Measurements from ENCODE around the gene ARL3.

Gene ARL3

DNA sequence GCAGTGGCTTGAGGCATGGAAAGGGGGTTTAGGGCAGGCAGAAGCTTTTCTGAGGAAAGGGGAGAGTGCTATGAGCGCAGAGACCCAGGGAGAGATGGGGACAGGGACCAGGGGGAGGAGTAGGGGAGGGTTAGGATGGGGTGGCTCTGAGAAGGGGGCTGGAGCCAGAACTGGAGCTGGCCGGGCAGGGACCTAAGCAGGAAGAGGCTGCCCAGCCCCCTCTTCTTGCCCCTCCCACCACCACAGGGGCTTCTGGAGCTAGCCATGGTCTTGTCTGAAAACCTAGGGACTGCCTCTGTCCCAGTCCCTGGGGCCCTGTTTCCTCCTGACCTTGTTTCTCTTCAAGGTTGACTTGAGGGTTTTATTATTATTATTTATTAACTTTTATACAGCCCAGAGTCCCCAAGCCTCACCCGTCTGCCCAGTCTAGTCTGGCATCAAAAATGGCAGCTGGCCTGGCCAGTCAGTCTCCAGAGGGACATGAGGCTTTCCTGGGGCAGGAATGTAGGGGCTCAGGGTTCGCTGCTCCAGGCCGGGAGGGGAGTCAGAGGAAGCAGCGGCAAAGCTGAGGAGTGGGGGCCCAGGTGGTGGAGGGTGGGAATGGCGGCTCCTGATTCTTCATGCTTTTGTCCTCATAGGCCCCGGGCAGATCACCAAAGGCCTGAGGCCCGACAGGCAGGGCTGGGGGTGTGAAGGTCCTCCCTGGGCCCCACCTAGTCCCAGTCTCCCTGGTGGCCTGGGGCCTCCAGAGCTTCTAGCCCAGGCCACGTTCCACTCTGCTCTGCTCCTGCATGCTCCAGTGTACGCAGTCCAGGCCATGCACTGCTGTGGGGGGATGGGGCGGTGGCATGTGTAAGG is 64.2 kb downstream of the ARL3 start:
- DNase-seq: no peak

DNA sequence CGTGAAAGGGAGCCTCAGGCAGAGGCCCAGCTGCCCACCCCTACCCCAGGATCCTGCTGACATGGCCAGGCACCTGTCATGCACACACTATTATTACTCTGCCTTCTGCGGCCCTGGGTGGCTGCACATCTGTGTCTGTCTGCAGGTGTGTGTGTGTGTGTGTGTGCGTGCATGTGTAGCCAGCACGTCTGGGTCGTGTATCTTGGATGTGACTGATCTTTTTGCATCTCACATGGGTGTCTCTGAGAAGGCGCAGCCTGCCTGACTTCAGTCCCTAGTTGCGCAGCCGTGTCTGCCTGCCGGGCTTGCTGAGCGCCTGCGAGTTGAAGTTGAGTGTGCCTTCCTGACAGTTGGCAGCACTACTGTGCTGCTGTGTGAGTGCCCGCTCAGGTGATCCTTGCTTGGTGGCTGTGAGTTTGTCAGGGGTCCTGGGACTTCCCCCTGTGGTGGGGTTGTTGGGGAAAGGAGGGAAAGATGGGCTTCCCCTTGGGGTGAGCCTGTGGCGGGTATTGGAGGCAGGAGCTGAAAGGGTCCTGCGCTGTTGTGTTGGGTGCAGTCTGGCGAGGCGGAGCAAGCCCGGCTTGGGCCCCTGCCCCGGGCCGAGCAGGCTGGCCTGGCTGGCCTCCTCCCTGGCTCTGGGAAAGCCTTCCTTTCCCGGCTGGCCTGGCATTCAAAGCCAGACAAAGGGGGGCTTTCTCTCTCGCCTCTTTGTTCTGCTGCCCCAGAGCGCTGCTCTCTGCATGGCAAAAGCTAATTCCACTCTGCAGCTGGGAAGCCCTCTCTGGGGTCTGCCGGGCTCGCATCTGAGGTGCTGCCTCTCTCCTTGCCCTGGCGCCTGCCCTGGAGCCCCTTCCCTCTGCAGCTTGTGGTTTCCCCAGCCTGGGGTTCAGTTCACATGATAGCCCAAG is 65.1 kb downstream of the ARL3 start:
- DNase-seq: no peak

DNA sequence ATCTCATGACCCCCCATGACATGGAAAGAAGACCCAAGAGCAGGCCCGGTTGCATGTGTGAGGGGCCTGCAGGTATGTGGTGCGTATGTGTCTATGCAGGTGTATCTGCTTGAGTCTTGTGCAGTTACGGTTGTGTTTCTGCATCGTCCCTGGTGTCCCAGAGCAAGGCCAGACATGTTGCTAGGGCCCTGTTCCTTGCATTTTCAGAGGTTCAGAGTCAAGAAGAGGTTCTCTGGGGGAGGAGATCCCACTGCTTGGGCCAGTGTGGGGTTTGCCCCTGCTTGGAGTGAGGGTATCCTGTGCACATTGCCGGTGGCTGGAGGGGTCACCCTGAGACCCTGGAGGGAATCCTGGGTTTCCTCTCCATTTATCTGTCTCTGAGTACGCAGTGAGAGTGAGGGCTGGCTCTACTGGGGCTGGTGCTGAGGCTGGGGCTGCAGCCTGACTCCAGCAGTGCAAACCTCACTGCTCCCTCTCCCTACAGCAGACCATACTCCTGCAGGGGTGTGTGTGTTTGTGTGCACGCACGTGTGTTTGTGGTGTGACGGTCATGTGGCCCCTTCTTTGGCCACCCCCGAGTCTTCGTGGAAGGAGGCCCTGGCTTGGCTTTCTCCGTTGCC is 65.8 kb downstream of the ARL3 start:
- DNase-seq: no peak

DNA sequence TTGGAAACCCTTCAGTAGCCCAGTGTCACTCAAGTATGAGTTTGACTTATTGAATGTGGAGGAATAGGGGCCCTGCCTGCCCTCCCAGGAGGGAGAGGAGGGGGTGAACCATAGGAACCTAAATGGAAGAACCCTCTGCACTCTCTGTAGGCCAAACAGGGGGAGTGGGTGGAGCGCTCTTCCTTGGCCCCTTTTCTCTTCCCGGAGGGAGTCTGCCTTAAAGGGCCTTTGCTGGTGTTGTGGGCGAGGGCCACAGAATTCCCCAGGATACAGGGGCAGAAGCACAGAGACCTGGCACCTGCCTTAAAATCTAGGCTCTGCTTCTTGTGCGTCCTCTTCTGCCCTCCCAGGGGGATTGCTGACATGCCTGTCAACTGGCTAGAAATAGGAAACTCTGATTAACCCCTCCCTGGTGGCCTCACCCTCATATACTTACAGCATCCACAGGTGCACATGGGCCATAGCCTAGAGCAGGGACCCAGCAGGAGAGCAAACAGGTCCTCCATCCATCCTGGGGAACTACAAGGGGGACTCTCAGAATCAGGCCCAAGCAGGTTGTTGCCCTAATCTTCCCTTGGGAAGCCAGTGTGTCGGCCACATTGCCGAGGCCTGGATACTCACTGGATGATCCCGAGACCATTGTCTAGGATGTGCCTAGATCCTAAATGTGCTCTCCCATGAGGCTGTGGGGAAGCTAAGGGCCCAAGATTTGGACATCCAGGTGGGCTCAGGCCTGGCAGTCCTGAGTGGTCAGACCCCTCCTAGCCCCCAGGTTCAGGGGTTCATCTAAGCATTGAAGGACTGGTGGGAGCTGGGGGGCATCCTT is 66.5 kb downstream of the ARL3 start:
- no peak for DNase-seq

DNA sequence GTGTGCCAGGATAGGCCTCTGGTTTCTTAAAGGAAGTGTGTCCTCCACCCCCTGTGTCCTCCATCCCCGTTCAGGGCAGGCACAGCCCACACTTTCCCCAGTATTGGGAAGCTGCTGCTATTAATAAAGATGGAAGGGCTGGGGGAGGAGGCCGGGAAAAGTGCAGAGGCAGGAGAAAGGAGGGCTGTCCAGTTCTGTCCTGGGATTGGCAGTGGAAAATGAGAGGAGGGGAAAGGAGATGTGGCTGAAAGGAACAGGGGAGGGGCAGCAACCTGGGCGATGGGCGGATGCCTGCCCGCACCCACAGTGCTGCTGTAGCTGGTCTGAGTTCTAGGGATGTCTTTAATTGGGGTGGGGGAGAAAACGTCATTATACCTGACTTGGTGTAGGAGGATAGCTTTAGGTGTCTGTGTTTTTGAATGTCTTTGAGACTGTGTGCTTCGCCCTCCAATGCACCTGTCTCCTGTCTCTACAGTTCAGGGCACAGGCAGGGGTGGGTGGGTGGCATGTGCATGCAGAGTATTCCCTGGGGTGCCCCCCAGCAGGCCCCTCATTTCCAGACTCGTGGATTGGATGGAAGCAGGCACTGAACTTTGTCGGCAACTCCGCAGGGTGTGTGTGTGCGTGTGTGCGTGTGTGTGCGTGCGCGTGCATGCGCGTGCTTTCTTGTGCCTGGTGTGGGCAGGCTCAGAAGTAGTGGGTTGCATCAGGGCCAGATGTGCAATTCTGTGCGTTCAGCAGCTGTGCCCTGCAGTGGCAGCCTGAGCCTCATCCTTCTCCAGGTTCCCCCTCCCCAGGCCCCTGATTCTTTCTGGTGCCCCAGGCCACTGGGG is 67.4 kb downstream of the ARL3 start:
- DNase-seq: no peak

DNA sequence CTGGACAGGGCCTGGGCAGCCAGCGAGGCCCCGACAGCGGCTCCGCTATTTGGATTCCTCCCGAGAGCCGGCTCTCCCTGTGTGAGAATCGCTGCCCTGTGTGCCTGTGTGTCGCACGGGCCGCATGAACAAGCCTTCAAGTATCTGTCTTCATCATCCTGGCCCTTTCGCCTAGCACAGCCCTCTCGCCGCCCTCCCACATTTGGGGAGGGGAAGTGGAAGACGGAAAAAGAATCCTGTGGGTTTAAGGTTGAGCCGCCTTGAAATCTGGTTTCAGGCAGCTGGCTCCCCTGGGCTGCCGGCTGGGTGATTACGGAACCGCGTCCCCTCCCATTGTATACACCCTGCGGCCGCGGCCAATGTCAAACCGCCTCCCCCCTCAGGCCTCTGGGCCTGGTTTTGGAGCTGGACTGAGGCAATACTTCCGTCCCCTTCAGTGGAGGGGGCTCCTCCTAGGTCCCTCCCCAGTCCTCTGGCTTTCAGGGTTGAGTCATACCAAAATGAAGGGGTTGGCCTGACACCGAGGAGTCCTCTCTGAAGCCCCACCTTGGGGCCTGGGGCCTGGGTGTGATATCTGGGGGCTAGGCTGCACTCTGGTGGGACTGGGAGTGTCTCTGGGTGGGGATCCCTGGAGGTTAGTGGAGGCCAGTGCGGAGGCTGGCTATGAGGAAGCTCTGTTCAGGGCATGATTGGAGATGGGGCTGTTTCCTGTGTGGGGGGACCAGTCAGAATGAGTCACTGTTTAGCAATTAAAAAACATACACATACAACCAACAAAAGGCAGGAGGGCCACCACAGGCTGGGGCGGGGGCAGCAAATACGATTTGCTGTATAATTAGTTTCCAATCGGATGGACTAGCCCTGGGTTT is 68.2 kb downstream of the ARL3 start:
- DNase-seq: peak; percentile 30

DNA sequence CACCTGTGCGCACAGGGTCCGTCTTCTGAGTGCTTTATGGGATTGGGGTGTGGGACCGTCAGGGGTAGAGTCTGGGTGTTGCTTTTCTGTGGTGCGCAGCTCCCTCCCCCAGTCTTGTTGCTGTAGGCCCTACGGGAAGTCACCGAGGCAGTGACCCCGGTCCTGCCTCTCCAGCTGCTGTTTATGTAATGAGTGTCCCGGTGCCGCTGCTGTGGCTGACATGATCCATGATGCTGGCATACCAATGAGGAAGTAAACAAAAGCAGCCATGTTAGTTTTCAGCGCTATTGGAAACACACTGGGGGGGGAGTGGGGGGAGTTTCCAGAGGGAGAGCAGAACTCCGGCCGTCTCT is 68.8 kb downstream of the ARL3 start:
- DNase-seq: peak; percentile 41

DNA sequence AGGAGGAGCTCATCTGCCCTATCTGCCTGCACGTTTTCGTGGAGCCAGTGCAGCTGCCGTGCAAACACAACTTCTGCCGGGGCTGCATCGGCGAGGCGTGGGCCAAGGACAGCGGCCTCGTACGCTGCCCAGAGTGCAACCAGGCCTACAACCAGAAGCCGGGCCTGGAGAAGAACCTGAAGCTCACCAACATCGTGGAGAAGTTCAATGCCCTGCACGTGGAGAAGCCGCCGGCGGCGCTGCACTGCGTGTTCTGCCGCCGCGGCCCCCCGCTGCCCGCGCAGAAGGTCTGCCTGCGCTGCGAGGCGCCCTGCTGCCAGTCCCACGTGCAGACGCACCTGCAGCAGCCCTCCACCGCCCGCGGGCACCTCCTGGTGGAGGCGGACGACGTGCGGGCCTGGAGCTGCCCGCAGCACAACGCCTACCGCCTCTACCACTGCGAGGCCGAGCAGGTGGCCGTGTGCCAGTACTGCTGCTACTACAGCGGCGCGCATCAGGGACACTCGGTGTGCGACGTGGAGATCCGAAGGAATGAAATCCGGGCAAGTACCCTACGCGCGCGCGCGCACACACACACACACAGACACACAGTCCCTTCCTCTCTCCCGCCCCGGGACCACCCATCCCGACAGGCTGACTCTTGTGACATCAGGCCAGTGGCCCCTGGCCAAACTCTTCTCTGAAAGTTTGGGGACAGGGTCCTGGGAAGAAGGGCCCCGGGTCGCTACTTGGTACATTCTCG is 69.4 kb downstream of the ARL3 start:
- DNase-seq: peak; percentile 78

DNA sequence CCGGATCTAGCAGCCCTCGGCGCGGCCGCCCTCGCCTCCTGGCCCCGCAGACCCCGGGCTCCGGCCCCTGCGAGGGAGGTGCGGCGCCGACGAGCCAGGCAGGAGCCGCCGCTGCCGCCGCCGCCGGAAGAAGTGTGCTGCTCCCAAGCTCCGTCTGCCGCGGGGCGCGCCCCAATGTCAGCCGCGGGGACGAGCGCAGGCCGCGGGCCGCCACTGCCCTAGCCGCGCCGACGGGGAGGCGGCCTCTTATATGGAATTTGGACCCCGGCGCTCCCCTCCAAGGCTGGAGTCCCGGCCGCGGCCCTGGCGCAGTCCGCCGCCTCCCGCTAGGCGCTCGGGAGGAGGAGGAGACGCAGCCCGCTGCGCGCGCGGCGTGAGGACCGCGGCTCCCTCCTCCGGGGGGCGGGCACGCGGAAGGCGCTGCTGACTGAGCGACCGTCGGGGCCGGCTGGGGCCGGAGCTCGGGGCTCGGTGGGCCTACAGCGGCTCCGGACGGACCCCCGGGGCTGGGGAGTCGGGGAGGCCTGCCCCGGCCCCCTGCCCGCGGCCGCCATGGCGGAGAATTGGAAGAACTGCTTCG is 70.0 kb downstream of the ARL3 start, which contains the start of gene TRIM8:
Gene TRIM8, plus strand, starts transcription at position 414 of the 580 bp plus-strand sequence. Its CDS starts 139 bp downstream, at position 553.
- DNase-seq: peak; percentile 43

DNA sequence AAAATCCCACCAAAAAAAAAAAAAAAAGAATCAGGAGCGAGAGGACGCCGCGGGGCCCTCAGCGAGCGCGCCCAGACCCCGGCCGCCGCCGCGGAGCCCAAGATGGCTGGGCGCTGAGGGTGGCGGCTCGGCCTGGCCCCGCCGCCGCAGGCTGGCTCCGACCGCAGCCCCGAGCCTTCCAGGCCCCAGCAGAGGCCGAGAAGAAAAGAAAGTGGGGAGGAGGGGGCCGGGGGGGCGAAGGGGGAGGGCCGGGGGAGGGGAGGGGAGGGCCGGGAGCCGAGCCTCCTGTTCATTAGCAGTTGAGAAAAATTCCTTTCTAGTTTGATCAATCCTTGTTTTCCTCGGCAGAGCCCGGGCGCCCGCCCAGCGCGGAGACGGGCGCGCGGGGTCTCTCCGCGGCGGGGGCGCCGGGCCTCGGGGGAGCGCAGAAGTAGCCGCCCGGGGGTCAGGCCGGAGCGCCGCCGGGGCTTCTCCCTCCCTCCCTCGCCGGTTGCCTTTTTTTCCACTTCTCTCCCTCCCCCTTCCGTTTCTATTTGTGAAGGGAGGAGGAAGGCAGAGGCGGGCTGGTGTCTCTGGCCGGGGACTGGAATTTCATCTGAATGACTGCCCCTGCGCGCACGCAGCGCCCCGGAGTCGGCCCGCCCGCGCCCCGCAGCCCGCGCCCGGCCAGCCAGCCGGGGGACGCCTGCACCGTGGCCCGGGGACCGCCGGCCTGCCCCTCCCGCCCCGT is 70.7 kb downstream of the ARL3 start:
- DNase-seq: peak; percentile 61

DNA sequence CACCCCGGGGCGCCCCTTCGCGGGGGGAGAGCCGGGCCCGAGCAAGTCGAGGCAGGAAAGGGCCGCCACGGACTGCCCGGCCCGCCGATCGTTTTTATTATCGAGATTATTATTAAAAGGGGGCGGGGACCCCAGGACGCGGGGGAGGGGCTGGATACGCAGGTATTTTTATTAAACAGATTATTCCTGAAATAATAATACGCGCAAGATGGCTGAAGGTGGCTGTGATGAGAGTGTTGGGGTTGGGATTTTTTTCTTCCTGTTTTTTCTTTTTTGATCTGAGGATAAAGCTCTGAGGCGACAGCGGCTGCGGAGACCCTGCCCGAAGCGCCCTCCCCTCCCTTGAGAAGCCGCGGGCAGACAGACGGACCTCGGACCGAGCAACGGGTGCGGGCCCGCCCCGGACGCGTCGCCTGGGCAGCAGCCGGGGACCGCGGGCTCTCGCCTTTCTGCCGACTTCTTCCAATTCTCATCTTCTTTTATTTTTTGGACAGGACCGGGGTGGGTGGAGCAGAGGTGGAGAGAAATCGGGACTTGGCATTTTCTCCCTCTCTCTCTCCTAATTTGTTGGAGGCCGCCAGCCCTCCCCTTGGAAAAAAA is 71.4 kb downstream of the ARL3 start:
- DNase-seq: peak; percentile 65

DNA sequence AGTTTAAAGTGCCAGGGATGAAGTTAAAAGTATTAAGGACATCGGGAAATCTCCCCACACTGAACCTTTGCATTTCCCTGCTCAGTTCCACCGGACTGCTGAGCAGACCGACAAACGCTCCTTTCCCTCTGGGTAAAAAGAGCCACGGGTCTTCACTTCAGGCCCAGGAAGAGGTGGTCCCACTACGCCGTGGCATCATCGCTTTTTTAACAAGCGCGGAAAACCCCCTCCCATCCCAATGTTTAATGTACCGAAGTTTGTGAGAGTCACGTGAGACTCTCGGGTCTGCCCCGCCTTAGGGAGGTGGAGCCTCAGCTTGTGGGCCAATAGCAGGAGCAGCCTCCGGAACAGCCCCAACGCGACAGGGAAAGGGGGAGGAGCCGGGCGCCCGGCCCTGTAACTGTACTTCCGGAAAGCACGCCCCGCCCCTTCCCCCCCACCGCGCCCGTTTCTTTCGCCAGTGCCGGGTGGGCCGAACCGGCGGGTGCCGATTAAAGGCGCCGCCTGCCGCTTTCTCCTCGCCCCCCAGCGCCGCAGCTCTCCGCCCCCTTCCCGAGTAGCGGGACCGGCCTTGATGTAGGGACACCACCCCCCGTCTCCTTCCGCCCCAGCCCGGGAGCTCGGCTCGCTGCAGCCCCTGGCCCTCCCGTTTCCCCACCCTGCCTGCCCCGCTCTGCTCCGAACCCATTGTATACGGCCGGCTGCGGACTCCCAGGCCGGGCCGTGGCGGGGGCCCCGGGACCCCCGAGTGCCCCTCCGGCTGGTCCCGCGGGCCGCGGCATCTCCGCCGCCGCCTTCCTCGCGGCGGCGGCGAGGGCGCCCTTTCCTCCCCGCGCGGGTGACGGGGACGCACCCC is 72.1 kb downstream of the ARL3 start:
- DNase-seq: peak; percentile 93

DNA sequence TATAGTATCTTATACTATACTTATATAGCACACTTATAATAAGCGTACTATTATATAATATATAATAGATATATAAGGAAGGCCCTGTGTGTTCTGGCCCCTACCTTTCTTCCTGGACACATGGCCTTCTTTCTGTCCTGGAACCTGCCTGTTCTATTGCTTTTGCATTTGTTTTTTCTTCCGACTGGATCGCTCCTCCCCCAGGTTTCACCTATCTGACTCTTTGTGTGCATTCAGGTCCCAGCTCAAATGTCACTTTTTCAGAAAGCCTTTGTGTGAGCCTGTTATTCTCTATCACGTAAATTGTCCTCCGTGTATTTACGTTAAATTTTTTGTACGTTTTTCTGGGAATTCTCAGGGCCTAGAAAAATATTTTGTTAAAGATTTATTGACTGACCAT is 72.8 kb downstream of the ARL3 start:
- DNase-seq: peak; percentile 67

DNA sequence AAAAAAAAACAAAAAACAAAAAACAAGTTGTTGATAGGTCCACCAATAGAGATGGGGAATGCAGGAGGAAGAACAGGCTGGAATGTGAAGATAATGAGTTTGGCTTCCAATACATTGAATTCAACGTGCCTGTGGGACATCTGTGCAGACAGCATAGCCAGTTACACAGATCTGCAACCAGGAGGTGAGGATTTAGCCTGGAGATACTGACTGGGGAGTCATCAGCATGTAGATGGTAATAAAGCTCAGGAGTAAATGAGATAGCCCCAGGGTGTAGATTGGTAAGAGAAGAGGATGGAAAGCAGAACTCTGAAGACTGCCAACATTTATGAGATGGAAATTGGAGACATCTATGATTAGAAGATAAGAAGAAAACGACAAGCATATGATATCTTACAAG is 74.7 kb downstream of the ARL3 start:
- DNase-seq: no peak

DNA sequence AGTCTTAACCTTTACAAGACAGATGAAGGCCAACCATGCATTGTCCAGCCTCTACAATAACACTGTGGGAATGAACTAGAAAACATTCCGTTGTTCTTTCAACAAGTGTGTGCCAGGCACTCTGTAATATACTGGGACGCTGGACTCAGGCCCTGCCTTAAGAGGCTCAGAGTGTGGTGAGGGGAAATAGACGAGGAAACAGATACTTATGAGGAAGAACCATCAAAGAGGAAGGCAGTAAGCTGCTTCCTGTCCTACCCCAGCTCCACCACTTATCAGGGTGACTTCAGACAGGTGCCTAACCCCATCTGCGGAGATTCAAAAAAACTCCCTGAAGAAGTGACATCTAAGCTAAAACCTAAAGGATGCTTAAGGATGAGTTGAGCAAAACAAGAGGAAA is 78.8 kb downstream of the ARL3 start:
- DNase-seq: no peak

DNA sequence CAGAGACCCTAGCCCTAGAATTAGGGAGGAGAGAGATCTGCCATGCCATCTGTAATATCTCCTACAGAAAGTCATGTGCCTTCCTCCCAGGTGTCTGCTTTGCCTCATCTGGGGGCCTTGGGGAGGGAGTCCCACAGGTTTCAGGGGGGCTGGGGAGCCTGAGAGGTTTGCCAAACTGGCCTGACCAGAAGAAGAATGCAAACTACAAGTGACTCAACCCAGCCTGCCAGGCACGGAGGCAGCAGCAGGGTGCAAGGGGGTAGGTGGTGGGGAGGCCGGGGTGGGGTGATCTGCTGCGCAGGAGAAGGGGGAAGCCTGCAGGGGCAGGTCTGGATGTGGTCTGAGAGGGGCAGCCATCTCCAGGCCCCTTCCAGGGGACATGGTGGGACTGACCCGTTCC is 79.5 kb downstream of the ARL3 start:
- DNase-seq: no peak

DNA sequence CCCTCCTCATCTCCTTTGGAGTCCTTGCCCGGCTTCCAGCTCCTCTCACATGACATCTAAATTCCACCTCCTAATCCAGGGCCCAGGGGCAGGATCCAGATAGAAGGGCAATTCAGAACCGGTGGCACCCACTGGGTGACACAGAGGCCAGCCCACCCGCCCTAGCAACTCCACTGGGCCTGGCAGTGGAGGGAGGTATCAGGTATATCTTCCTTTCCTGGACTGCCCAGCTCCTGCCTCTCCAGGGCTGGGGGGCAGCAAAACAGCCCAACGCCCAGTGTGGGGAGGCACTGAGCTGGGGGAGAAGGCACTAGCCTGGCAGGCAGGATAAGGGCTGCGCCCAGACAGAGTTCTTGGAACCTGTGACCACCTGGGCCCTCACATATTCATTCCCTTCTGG is 80.3 kb downstream of the ARL3 start:
- no peak for DNase-seq
